ENCODE results near the gene IL25. TPM values are rescaled to one million over a fixed set of nuclear protein-coding genes. Genes with fewer than 3 reads are reported as not detected.
"Not testable (repeated sequence)": the region's sequence is repeated elsewhere in the genome, so short reads cannot be mapped to it uniquely, and the experiment has no call there.

Gene IL25
- not detected in 2 replicates for total RNA-seq

- CTCF ChIA-PET = interaction anchor here (1.2 kb wide), 1 partner anchor 252 kb away, joined by 3 read pairs; no protein-coding TSS in a partner anchor
- ATAC-seq (ENCODE audit: low read depth) (no peak), DNase-seq (no peak)
- Mint-ChIP-seq H3K27me3 (peaks cover 11% of the 10 kb centered on the region), H3K36me3 (ENCODE audit: low read depth) (no peaks in the 10 kb centered on the region), H3K27ac (no peak within 1 kb of the TSS), H3K4me3 (no peak within 1 kb of the TSS), H3K9me3 (no peaks in the 10 kb centered on the region), H3K4me1 (no peaks in the 10 kb centered on the region)
- POLR2A ChIA-PET = no interaction called here
- intact Hi-C loops (cut with micrococcal nuclease) = no loop called here
- TF ChIP-seq, protein P1, sequence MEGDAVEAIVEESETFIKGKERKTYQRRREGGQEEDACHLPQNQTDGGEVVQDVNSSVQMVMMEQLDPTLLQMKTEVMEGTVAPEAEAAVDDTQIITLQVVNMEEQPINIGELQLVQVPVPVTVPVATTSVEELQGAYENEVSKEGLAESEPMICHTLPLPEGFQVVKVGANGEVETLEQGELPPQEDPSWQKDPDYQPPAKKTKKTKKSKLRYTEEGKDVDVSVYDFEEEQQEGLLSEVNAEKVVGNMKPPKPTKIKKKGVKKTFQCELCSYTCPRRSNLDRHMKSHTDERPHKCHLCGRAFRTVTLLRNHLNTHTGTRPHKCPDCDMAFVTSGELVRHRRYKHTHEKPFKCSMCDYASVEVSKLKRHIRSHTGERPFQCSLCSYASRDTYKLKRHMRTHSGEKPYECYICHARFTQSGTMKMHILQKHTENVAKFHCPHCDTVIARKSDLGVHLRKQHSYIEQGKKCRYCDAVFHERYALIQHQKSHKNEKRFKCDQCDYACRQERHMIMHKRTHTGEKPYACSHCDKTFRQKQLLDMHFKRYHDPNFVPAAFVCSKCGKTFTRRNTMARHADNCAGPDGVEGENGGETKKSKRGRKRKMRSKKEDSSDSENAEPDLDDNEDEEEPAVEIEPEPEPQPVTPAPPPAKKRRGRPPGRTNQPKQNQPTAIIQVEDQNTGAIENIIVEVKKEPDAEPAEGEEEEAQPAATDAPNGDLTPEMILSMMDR (IDR thresholded peaks at IDR 0.05) = no peak
These were observed at the start of gene IL25 for GRCh38 chr14:23372509-23372908. TSS of gene IL25 (plus strand) at chr14:23372809.

DNA sequence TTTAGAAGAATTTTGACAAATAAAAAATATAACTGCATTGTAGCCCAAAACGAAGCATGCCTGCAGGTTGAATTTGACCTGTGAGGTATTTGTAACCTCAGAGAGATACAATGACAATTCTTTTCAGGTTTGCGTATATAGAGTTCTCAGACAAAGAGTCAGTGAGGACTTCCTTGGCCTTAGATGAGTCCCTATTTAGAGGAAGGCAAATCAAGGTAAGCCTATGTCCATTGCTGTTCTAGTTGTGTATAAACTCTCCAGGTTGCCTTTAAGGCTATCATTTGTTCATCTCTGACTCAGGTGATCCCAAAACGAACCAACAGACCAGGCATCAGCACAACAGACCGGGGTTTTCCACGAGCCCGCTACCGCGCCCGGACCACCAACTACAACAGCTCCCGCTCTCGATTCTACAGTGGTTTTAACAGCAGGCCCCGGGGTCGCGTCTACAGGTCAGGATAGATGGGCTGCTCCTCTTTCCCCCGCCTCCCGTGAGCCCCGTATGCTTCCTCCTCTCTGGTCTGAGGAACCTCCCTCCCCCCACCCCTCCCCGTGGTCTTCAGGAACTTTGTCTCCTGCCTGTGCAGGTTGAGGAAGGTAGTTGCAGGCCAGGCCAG is 48.7 kb upstream of the IL25 start:
- H3K4me1 Mint-ChIP-seq = peaks cover 26% of the 10 kb centered on the region
- ChIA-PET CTCF (interaction anchor here (1.4 to 4.3 kb wide), 2 partner anchors 56 to 203 kb away, joined by 3 to 30 read pairs; no protein-coding TSS in a partner anchor), POLR2A (interaction anchor here (10.0 kb wide), 1 partner anchor 18 kb away, joined by 339 read pairs; the partner anchor contains the start of genes BCL2L2 and PPP1R3E)
- H3K36me3 Mint-ChIP-seq (ENCODE audit: low read depth) = peaks cover 48% of the 10 kb centered on the region
- intact Hi-C loops (cut with micrococcal nuclease) = loop anchor here (10.0 kb wide), 1 partner anchor 631 kb away; the partner anchor contains the start of gene DHRS4
- H3K27me3 Mint-ChIP-seq = no peaks in the 10 kb centered on the region
- TF ChIP-seq, protein P1 (IDR thresholded peaks at IDR 0.05) = no peak
- DNase-seq (no peak), ATAC-seq (ENCODE audit: low read depth) (no peak)
- no peak overlapping the region for H3K27ac Mint-ChIP-seq
- no peaks in the 10 kb centered on the region for H3K9me3 Mint-ChIP-seq
- H3K4me3 Mint-ChIP-seq = no peak overlapping the region

GRCh38 chr14:23324455-23324846 is 48.2 kb upstream of the IL25 start:
- CTCF ChIA-PET = no interaction called here
- TF ChIP-seq, protein P1 (IDR thresholded peaks at IDR 0.05) = no peak
- H3K27ac Mint-ChIP-seq = no peak overlapping the region
- ATAC-seq (ENCODE audit: low read depth) = no peak
- no peaks in the 10 kb centered on the region for H3K27me3 Mint-ChIP-seq
- H3K36me3 Mint-ChIP-seq (ENCODE audit: low read depth) = peaks cover 48% of the 10 kb centered on the region
- H3K4me1 Mint-ChIP-seq = peaks cover 26% of the 10 kb centered on the region
- intact Hi-C loops (cut with micrococcal nuclease) = loop anchor here (10.0 kb wide), 1 partner anchor 630 kb away; the partner anchor contains the start of gene DHRS4
- POLR2A ChIA-PET = interaction anchor here (10.0 kb wide), 1 partner anchor 18 kb away, joined by 339 read pairs; the partner anchor contains the start of genes BCL2L2 and PPP1R3E
- no peaks in the 10 kb centered on the region for H3K9me3 Mint-ChIP-seq
- H3K4me3 Mint-ChIP-seq = no peak overlapping the region
- no peak for DNase-seq

GRCh38 chr14:23324993-23325392 is 47.6 kb upstream of the IL25 start:
- H3K27ac Mint-ChIP-seq = no peak overlapping the region
- intact Hi-C loops (cut with micrococcal nuclease) = loop anchor here (10.0 kb wide), 1 partner anchor 630 kb away; the partner anchor contains the start of gene DHRS4
- peaks cover 24% of the 10 kb centered on the region for H3K4me1 Mint-ChIP-seq
- peaks cover 48% of the 10 kb centered on the region for H3K36me3 Mint-ChIP-seq (ENCODE audit: low read depth)
- TF ChIP-seq, protein P1 (IDR thresholded peaks at IDR 0.05) = no peak
- ChIA-PET POLR2A (interaction anchor here (10.0 kb wide), 1 partner anchor 19 kb away, joined by 339 read pairs; the partner anchor contains the start of genes BCL2L2 and PPP1R3E), CTCF (no interaction called here)
- H3K9me3 Mint-ChIP-seq = no peaks in the 10 kb centered on the region
- H3K4me3 Mint-ChIP-seq = no peak overlapping the region
- DNase-seq (no peak), ATAC-seq (ENCODE audit: low read depth) (no peak)
- no peaks in the 10 kb centered on the region for H3K27me3 Mint-ChIP-seq

GRCh38 chr14:23325746-23326145 is 46.9 kb upstream of the IL25 start:
- ChIA-PET CTCF (interaction anchor here (1.2 to 2.9 kb wide), 2 partner anchors 23 to 54 kb away, joined by 3 to 13 read pairs; partner anchors contain the start of gene PPP1R3E), POLR2A (interaction anchor here (1.8 kb wide), 1 partner anchor 23 kb away, joined by 9 read pairs; the partner anchor contains the start of gene PPP1R3E)
- not testable (repeated sequence) for H3K27me3 Mint-ChIP-seq; H3K4me3 Mint-ChIP-seq; H3K27ac Mint-ChIP-seq; DNase-seq; H3K9me3 Mint-ChIP-seq; ATAC-seq (ENCODE audit: low read depth)
- Mint-ChIP-seq H3K4me1 (peaks cover 17% of the 10 kb centered on the region), H3K36me3 (ENCODE audit: low read depth) (peaks cover 47% of the 10 kb centered on the region)
- intact Hi-C loops (cut with micrococcal nuclease) = loop anchor here (10.0 kb wide), 1 partner anchor 629 kb away; the partner anchor contains the start of gene DHRS4

Measured in activated B cell treated with CpG ODN at 0.5 μM for 24 hours (primary cell).